ENCODE measurements around the gene NLN.

The NLN gene

GRCh38 chr5:65762234-65762633 lies 40.2 kb downstream of the NLN start:
- no peak for ATAC-seq
- no peak for TF ChIP-seq ISL1 (CRISPR knock-in tag; IDR thresholded peaks at IDR 0.05)
- TF ChIP-seq ZNF565 (CRISPR knock-in tag; conservative IDR thresholded peaks at IDR 0.05; ENCODE audit: low read depth): no peak

- TF ChIP-seq TOX (CRISPR knock-in tag; IDR thresholded peaks at IDR 0.05; ENCODE audit: borderline replicate concordance) (no peak), CREB5 (CRISPR knock-in tag; IDR thresholded peaks at IDR 0.05; ENCODE audit: low read depth) (no peak), PATZ1 (CRISPR knock-in tag; IDR thresholded peaks at IDR 0.05; ENCODE audit: borderline replicate concordance) (no peak), CSDC2 (CRISPR knock-in tag; IDR thresholded peaks at IDR 0.05) (no peak), PPARA (CRISPR knock-in tag; IDR thresholded peaks at IDR 0.05; ENCODE audit: borderline replicate concordance) (no peak), ARNTL (CRISPR knock-in tag; IDR thresholded peaks at IDR 0.05; ENCODE audit: borderline replicate concordance, low read depth) (no peak)
- ATAC-seq: no peak
Measured at GRCh38 chr5:65765582-65765981, 43.6 kb downstream of the NLN start.

- TF ChIP-seq SNAI2 (CRISPR knock-in tag; IDR thresholded peaks at IDR 0.05) (no peak), BACH2 (CRISPR knock-in tag; IDR thresholded peaks at IDR 0.05; ENCODE audit: borderline replicate concordance) (no peak), PPARA (CRISPR knock-in tag; IDR thresholded peaks at IDR 0.05; ENCODE audit: borderline replicate concordance) (no peak), PATZ1 (CRISPR knock-in tag; IDR thresholded peaks at IDR 0.05; ENCODE audit: borderline replicate concordance) (no peak), ARNTL (CRISPR knock-in tag; IDR thresholded peaks at IDR 0.05; ENCODE audit: borderline replicate concordance, low read depth) (no peak), TCF4 (CRISPR knock-in tag; IDR thresholded peaks at IDR 0.05; ENCODE audit: borderline replicate concordance) (no peak), ESRRG (CRISPR knock-in tag; IDR thresholded peaks at IDR 0.05) (no peak), CSDC2 (CRISPR knock-in tag; IDR thresholded peaks at IDR 0.05) (no peak), ZFP3 (CRISPR knock-in tag; IDR thresholded peaks at IDR 0.05) (no peak), CREB5 (CRISPR knock-in tag; IDR thresholded peaks at IDR 0.05; ENCODE audit: low read depth) (no peak)
- no peak for ATAC-seq
Measured at GRCh38 chr5:65766175-65766574, 44.2 kb downstream of the NLN start.

DNA sequence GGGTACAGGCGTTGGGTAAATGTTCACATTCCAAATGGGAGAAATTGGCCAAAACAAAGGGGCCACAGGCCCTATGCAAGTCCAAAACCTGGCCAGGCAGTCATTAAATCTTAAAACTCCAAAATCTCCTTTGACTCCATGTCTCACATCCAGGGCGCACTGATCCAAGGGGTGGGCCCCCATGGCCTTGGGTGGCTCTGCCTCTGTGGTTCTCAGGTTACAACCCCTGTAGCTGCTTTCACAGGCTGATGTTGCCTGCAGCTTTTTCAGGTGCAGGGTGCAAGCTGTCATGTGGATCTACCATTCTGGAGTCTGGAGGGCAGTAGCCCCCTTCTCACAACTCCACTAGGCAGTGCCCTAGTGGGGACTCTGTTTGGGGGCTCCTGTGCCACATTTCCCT lies 44.8 kb downstream of the NLN start:
- no peak for ATAC-seq
- TF ChIP-seq ZNF8 (CRISPR knock-in tag; IDR thresholded peaks at IDR 0.05) (no peak), GLIS3 (CRISPR knock-in tag; IDR thresholded peaks at IDR 0.05) (no peak), PATZ1 (CRISPR knock-in tag; IDR thresholded peaks at IDR 0.05; ENCODE audit: borderline replicate concordance) (no peak)

- ATAC-seq: no peak
- no peak for TF ChIP-seq ZNF565 (CRISPR knock-in tag; conservative IDR thresholded peaks at IDR 0.05; ENCODE audit: low read depth)
Measured at GRCh38 chr5:65767565-65767964, 45.6 kb downstream of the NLN start.

- ATAC-seq: no peak
- no peak for TF ChIP-seq TCF4 (CRISPR knock-in tag; IDR thresholded peaks at IDR 0.05; ENCODE audit: borderline replicate concordance)
- no peak for TF ChIP-seq PPARA (CRISPR knock-in tag; IDR thresholded peaks at IDR 0.05; ENCODE audit: borderline replicate concordance)
- no peak for TF ChIP-seq ZNF565 (CRISPR knock-in tag; conservative IDR thresholded peaks at IDR 0.05; ENCODE audit: low read depth)
- TF ChIP-seq ZFP30 (CRISPR knock-in tag; IDR thresholded peaks at IDR 0.05): no peak
- TF ChIP-seq SNAI2 (CRISPR knock-in tag; IDR thresholded peaks at IDR 0.05): no peak
- TF ChIP-seq CREB5 (CRISPR knock-in tag; IDR thresholded peaks at IDR 0.05; ENCODE audit: low read depth): no peak
- no peak for TF ChIP-seq ISL1 (CRISPR knock-in tag; IDR thresholded peaks at IDR 0.05)
- no peak for TF ChIP-seq ZNF8 (CRISPR knock-in tag; IDR thresholded peaks at IDR 0.05)
- no peak for TF ChIP-seq ZFP3 (CRISPR knock-in tag; IDR thresholded peaks at IDR 0.05)
- TF ChIP-seq OSR1 (CRISPR knock-in tag; IDR thresholded peaks at IDR 0.05): no peak
- no peak for TF ChIP-seq GLIS3 (CRISPR knock-in tag; IDR thresholded peaks at IDR 0.05)
- no peak for TF ChIP-seq POU6F1 (CRISPR knock-in tag; IDR thresholded peaks at IDR 0.05; ENCODE audit: borderline replicate concordance, low read depth)
- TF ChIP-seq CSDC2 (CRISPR knock-in tag; IDR thresholded peaks at IDR 0.05): no peak
- TF ChIP-seq RARB (CRISPR knock-in tag; IDR thresholded peaks at IDR 0.05): no peak
- TF ChIP-seq ZC3H10 (CRISPR knock-in tag; IDR thresholded peaks at IDR 0.05): no peak
Measured at GRCh38 chr5:65768723-65769346, 46.8 kb downstream of the NLN start.
